ENCODE measurements around the gene MAMLD1. TPM values are rescaled to one million over a fixed set of nuclear protein-coding genes. Genes with fewer than 3 reads are reported as not detected.

The MAMLD1 gene
- total and polyA plus RNA-seq, 2 of the 8 experiments (the other 6 are each of a cell fraction or from before 2014, with no cell fraction given), result 0.09 to 0.26 TPM

DNA sequence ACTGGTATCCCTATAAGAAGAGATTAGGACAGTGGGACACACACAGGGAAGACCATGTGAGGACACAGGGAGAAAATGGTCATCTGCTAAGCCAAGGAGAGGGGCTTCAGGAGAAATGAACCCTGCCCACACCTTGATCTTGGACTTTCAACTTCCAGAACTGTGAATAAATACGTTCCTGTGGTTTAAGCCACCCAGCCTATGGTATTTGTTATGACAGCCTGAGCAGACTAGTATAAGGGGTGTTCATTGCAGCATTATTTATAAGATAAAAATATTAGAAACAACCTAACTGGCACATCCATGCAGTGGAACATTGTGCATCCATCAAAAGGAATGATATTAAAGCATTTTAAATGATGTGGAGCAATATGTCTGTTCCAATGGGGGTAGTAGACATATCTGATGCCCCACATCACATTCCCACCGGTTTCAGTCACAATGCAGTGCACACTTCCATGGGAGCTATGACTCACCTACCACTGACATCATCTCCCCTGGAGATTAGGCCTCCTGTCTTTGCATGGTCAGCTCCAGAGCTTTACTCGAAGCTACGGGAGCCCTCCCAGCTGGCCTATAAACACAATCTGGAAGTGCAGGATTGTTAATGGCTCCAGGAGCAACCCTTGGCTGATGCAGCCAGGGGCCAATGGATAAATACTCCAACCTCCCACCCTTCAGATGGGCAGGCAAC lies 38.9 kb upstream of the MAMLD1 start:
- Histone ChIP-seq H3K9me3 (ENCODE audit: insufficient read depth in 2 of 2, low read depth in 1 of 2, low read length in 1 of 2) (no peaks in the 10 kb centered on the region), H3K4me2 (ENCODE audit: insufficient read depth in 1 of 2, low read depth in 2 of 2, low read length in 2 of 2) (no peak overlapping the region), H2AK5ac (ENCODE audit: low read depth, low read length) (no peak overlapping the region), H3K4me3 (ENCODE audit: extremely low read depth in 1 of 4, insufficient read depth in 2 of 4, low read depth in 3 of 4, low read length in 4 of 4) (no peak overlapping the region), H2BK12ac (ENCODE audit: low read depth, low read length) (no peak overlapping the region), H3K4ac (replicated peaks; ENCODE audit: insufficient read length, low read depth, low read length) (no peak overlapping the region), H2BK15ac (ENCODE audit: low read length) (no peak overlapping the region), H3K79me1 (ENCODE audit: low read depth, low read length) (no peaks in the 10 kb centered on the region), H3K9ac (replicated peaks in 1 of 4; ENCODE audit: extremely low read depth in 1 of 4, low read depth in 3 of 4, low read length in 3 of 4) (no peak overlapping the region), H3K79me2 (ENCODE audit: control insufficient read depth in 1 of 2, insufficient read depth in 2 of 2, low read length in 2 of 2) (no peaks in the 10 kb centered on the region), H4K20me1 (replicated peaks in 1 of 2; ENCODE audit: control insufficient read depth in 1 of 2, insufficient read depth in 2 of 2, low read length in 2 of 2) (no peaks in the 10 kb centered on the region), H3K23ac (ENCODE audit: insufficient read length) (no peak overlapping the region), H4K91ac (replicated peaks; ENCODE audit: insufficient read length, low read length) (no peak overlapping the region), H3K27ac (ENCODE audit: low read depth, low read length) (no peak overlapping the region), H4K8ac (ENCODE audit: extremely low read depth, insufficient read depth, low read length) (no peak overlapping the region), H3K18ac (ENCODE audit: extremely low read depth, low read length) (no peak overlapping the region), H3K4me1 (replicated peaks in 1 of 4; ENCODE audit: control insufficient read depth in 3 of 4, insufficient read depth in 4 of 4, low read length in 3 of 4) (no peaks in the 10 kb centered on the region), H2AFZ (ENCODE audit: low read length) (no peak overlapping the region), H4K5ac (ENCODE audit: insufficient read length, low read depth, low read length) (no peak overlapping the region), H3K23me2 (ENCODE audit: low read depth, low read length) (no peaks in the 10 kb centered on the region; the same call in 1 of the 2 replicates), H2BK5ac (ENCODE audit: low read depth, low read length) (no peak overlapping the region), H3K56ac (replicated peaks; ENCODE audit: insufficient read length, low read depth, low read length) (no peak overlapping the region), H3K36me3 (ENCODE audit: control insufficient read depth in 2 of 4, insufficient read depth in 4 of 4, low read length in 3 of 4) (no peaks in the 10 kb centered on the region), H2BK20ac (ENCODE audit: low read length) (no peak overlapping the region), H3K27me3 (replicated peaks in 1 of 4; ENCODE audit: control insufficient read depth in 3 of 4, extremely low read depth in 1 of 4, insufficient read depth in 3 of 4, low read length in 3 of 4) (no peaks in the 10 kb centered on the region), H2BK120ac (replicated peaks; ENCODE audit: low read depth, low read length) (no peak overlapping the region), H3K14ac (ENCODE audit: insufficient read length) (no peak overlapping the region)
- 97% methylated on average over 3 of the region's 4 CpGs; no CpG with 5 or more reads in 1 of the 2 experiments for WGBS, 2 experiments (ENCODE audit: extremely low coverage in 1 of 2, insufficient coverage in 1 of 2, insufficient read length in 1 of 2, insufficient replicate concordance in 2 of 2, low coverage in 1 of 2, low lambda C conversion rate in 2 of 2, missing lambda C conversion rate in 1 of 2)
- TF ChIP-seq FOSL1 (IDR thresholded peaks at IDR 0.05; ENCODE audit: insufficient read depth, low read depth, low read length), result no peak
- POLR2A ChIA-PET (ENCODE audit: partially characterized antibody), result no interaction called here
- FAIRE-seq, result no peak
- no peak for DNase-seq (ENCODE audit: low read depth in 1 of 2, low spot score in 2 of 2)
- CTCF ChIA-PET (ENCODE audit: partially characterized antibody), result no interaction called here
